Right cardiac atrium (tissue), 5 donors: ENCODE results near the gene AZU1. TPM values are rescaled to one million over a fixed set of nuclear protein-coding genes. Genes with fewer than 3 reads are reported as not detected.

Experiments
- ATAC-seq, 2 donors: fragments of 200-7000 bp; cut with Tn5 transposase; one replicate each; pipeline versions ENCODE4 v1.8.0 to v1.9.1; 2020; ENCODE audit warnings: moderate library complexity in 2 of 2, mild to moderate bottlenecking in 1 of 2
- DNase-seq, 3 donors: peaks; one replicate each; pipeline ENCODE4 v3.0.0-alpha.2; 2020
- H3K27ac ChIP-seq: one replicate; pipeline ENCODE4 v1.5.1; 2013; ENCODE audit warnings: mild to moderate bottlenecking, low read length, control low read depth, moderate library complexity
- H3K27me3 ChIP-seq: one replicate; pipeline ENCODE4 v1.6.1; 2013; ENCODE audit not compliant: control insufficient read depth, insufficient read depth
- H3K4me1 ChIP-seq: one replicate; pipeline ENCODE4 v1.6.1; 2013; ENCODE audit warnings: low read length; ENCODE audit not compliant: control insufficient read depth, insufficient read depth
- H3K4me3 ChIP-seq: one replicate; pipeline ENCODE4 v1.5.1; 2013; ENCODE audit warnings: low read length, control low read depth
- H3K9me3 ChIP-seq: one replicate; pipeline ENCODE4 v1.6.1; 2013; ENCODE audit warnings: low read length; ENCODE audit not compliant: control insufficient read depth
- WGBS: extraction: QIAGEN DNeasy Blood & Tissue Kit; methylation state at CpG from one replicate; pipeline ENCODE4 v1.1.7; 2013; 5-methylcytosine and 5-hydroxymethylcytosine counted together
- intact Hi-C, 4 donors: fragments of 100-400 bp; cut with DNase I; formaldehyde crosslinking; loops; one replicate each; pipeline versions ENCODE4 v1.11.0 to v1.14.0; 2022 to 2023
- long read RNA-seq, 4 donors: library from polyadenylated mRNA; unstranded; transcript quantifications; one replicate each; pipeline ENCODE4 v2.0.0, GENCODE V29; 2020 to 2021
- polyA plus RNA-seq: library from polyadenylated mRNA; stranded (reverse); fragments of 200-250 nt; gene quantifications from one replicate; pipeline ENCODE4 v1.2.3, GENCODE V29; 2013
- total RNA-seq, 4 donors: library from RNA; stranded (reverse); fragmentation: NEBNext Ultra II Directional; extraction: Animal tissue kit (Norgen Biotek cat#: 25700); gene quantifications; one replicate each; pipeline ENCODE4 v1.2.1, GENCODE V29; 2021
- donor health status: healthy with polysubstance abuse.
- donor health status: DM: no; HTN: yes; CAD: no.
- donor health status: DM: no; HTN: no; CAD: no.
- donor health status: DM: no; HTN: yes; CAD: no; lungs with severe emphysema.
- donor health status: DM: yes; HTN: yes; CAD: no.

AZU1 gene, protein sequence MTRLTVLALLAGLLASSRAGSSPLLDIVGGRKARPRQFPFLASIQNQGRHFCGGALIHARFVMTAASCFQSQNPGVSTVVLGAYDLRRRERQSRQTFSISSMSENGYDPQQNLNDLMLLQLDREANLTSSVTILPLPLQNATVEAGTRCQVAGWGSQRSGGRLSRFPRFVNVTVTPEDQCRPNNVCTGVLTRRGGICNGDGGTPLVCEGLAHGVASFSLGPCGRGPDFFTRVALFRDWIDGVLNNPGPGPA
- total RNA-seq = not detected
- 0.11 TPM for polyA plus RNA-seq
- long read RNA-seq, donor 1 = 0 reads
- long read RNA-seq, donor 2 = 0 reads
- long read RNA-seq, donor 3 = 0 reads
- long read RNA-seq, donor 4 = 0 reads

DNA sequence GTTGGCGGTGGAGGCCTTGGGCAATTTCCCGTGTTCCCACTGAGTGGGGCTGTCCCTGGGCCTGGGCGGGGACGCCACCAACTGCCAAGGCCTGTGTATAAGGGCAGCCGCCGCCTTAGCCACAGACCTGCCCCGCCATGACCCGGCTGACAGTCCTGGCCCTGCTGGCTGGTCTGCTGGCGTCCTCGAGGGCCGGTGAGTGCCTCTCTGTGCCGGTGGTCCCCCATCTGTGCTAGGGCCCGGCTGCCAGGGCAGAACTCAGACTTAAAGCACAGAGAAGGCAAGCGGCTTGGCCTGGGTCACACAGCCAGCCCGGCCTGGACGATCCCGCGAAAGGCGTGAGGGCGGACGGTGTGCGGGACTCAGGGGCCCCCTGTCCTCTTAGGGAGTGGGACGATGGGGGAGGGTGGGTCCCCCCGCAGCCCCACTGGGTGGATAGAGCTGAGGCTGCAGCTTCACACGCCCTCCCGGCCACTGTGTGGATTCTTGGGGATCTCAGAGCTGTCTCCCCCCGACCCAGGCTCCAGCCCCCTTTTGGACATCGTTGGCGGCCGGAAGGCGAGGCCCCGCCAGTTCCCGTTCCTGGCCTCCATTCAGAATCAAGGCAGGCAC is at the start of gene AZU1:
Gene AZU1 (plus strand): TSS at position 128 of the 612 bp plus-strand sequence. CDS start 10 bp downstream, at position 138.
- Histone ChIP-seq H3K4me3 (no peak within 1 kb of the TSS), H3K9me3 (no peaks in the 10 kb centered on the region), H3K4me1 (no peaks in the 10 kb centered on the region), H3K27me3 (no peaks in the 10 kb centered on the region), H3K27ac (no peak within 1 kb of the TSS)
- DNase-seq (peak in 1 of 3 donors; percentile 75), ATAC-seq (peak; percentile 34 to 44)
- WGBS = 69% methylated on average over 33 of the region's 33 CpGs
- intact Hi-C loops = no loop called here

DNA sequence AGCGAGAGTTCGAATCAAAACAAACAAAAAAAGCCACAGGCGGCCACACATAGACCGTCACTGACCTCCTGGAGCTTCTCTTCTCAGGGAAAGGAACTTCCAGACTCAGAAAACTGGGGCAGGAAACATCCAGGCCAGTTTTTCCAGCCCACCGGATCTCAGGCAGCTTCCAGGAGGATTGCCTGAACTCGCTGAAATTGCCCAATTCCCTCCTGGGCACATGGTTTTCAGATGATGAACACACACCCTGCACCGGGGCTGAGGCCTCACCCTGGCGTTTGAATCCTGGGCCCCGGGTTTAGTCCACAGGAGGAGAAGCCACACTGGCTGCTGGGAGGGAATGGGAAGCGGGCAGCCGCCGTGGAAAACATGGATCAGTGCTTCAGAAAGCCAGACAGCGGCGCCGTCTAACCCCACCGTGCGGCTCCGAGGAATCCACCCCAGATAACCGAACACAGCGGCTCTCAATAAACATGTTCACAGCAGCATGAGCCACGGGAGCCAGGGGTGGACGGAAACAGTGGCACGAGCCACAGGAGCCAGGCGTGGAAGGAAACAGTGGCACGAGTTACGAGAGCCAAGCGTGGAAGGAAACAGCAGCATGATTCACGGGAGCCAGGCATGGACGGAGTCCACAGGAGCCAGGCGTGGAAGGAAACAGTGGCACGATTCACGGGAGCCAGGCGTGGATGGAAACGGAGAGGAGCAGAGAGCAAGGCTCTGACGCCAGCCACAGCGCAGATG is 48.6 kb upstream of the AZU1 start:
- peak; percentile 69 to 77 (median 71) for DNase-seq
- Histone ChIP-seq H3K27me3 (no peaks in the 10 kb centered on the region), H3K27ac (peak overlapping the region; percentile 49), H3K4me1 (no peaks in the 10 kb centered on the region), H3K4me3 (no peak overlapping the region), H3K9me3 (no peaks in the 10 kb centered on the region)
- ATAC-seq = peak; percentile 67 to 75
- WGBS = 37% methylated on average over 36 of the region's 36 CpGs
- intact Hi-C loops = loop anchor here in 2 of 4 donors (10.0 kb wide), 2 partner anchors 76 to 206 kb away; partner anchors contain the start of genes CFD (in 1 of the 2), ELANE (in 1 of the 2) and WDR18 (in 1 of the 2)

DNA sequence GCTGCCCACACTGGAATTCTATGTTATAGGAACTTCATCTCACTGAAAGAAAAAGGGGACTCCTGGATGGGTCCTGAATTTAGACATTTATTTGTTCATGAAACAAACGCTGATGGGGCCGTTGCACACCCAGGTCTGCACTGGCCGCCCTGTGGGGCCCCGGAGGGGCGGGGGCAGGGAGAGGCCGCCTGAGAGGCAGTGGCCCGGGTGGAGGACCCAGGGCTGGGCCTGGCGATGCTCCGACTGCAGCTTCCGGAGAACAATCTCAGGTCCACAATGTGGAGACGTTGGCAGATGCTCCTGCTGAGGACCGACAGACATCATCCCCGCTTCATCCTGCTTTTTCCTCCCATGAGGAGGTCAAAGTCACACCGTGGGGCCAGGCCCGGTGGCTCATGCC is 46.7 kb upstream of the AZU1 start:
- no peak overlapping the region for H3K27ac ChIP-seq
- H3K27me3 ChIP-seq = no peaks in the 10 kb centered on the region
- H3K9me3 ChIP-seq = no peaks in the 10 kb centered on the region
- 77% methylated on average over 15 of the region's 15 CpGs for WGBS
- H3K4me1 ChIP-seq = no peaks in the 10 kb centered on the region
- H3K4me3 ChIP-seq = no peak overlapping the region
- intact Hi-C loops = no loop called here
- DNase-seq (no peak), ATAC-seq (no peak)

DNA sequence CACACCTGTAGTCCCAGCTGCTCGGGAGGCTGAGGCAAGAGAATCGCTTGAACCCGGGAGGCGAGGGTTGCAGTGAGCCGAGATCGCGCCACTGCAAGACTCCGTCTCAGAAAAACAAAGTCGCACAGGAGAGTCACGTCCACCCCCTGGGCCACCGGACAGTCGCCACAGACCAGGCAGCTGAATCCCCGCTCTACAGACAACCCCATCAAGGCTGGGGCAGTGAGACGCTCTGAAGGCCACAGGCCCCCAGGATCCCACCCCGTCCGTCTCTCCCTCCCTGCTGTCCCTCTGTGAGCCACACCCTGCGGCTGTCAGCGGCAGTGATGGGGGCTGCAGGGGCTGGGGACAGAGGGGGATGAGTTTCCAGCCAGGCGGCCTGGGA is 45.8 kb upstream of the AZU1 start:
- no peak for DNase-seq
- Histone ChIP-seq H3K9me3 (no peaks in the 10 kb centered on the region), H3K4me3 (peak overlapping the region; percentile 8), H3K4me1 (no peaks in the 10 kb centered on the region), H3K27me3 (no peaks in the 10 kb centered on the region), H3K27ac (peak overlapping the region; percentile 43)
- intact Hi-C loops = no loop called here
- 83% methylated on average over 19 of the region's 19 CpGs for WGBS
- peak; percentile 2 to 13 for ATAC-seq

DNA sequence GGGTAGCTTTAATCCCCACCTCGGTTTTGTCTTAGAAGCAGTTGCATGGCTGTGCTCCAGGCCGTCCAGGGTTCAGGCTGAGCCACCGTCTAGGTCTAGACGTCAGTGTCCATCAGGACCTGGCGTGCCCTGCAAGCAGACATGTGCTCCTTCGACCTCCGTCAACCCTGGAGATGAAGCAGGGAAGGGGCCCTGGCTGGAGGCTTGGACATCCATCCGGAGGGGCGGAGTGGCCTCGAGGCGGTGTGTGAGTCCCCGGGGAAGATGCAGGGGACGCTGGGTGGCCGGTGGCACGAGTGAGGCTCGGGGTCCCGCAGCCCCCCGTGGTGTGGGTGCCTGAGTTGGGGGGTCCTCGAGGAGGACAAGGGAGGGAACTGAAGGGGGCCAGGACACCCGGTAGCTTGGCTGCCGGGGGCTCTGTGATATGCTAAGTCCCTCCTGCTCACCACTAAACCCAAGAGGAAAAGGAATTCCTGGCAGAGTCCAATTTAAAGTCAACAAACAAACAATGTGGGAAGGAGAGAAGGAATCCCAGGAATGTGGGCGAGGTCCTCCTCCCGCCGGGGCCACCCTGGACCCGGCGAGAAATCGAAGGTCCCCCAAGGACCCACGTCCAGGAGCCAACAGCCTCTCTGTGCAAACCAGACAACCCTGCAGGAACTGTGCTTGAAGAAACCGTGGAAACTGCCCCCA is 45.3 kb upstream of the AZU1 start:
- intact Hi-C loops = no loop called here
- ATAC-seq (peak; percentile 31 to 68), DNase-seq (peak; percentile 27 to 69 (median 67))
- Histone ChIP-seq H3K4me1 (no peaks in the 10 kb centered on the region), H3K27ac (peak overlapping the region; percentile 53), H3K4me3 (peak overlapping the region; percentile 8), H3K27me3 (no peaks in the 10 kb centered on the region), H3K9me3 (no peaks in the 10 kb centered on the region)
- 24% methylated on average over 29 of the region's 29 CpGs for WGBS

DNA sequence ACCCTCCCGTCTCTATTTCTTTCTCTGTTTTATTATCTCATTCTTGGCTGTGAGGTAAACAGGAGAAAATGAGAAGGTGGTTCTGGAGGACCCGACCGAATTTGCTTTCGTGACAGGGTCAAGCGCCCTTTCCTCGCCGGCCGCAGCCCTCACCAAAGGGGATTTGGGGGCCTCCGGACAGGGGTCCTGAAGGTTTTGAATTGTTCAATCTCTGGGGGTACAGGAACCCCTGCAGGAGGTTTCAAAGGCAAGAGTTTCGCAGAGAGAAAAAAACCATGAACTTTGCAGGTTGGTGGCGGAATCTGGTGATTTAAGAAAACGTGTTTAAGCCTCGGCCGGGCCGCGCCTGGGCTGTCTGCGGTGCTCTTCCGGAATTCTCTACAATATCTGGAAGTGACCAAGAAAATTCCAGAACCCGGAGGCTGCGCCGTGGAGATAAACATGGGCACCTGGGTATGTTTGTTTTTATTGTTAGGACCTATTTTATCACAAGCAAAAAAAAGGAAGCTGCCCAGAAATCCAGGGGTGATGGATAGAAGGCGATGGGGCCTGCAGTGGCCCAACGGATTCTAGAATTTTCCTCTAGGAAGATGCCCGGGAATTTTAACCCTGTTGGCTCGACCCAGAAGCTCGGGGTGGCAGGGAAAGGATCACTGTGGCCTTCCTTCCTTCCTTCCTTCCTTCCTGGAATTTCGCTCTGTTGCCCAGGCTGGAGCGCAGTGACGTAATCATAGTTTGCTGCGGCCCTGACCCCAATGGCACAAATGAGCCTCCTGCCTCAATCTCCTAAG is 44.6 kb upstream of the AZU1 start:
- H3K9me3 ChIP-seq = no peaks in the 10 kb centered on the region
- peak overlapping the region; percentile 65 for H3K27ac ChIP-seq
- no peak overlapping the region for H3K4me3 ChIP-seq
- intact Hi-C loops = no loop called here
- DNase-seq (peak in 1 of 3 donors; percentile 31), ATAC-seq (peak; percentile 27 to 68)
- no peaks in the 10 kb centered on the region for H3K4me1 ChIP-seq
- no peaks in the 10 kb centered on the region for H3K27me3 ChIP-seq
- 62% methylated on average over 30 of the region's 30 CpGs for WGBS

DNA sequence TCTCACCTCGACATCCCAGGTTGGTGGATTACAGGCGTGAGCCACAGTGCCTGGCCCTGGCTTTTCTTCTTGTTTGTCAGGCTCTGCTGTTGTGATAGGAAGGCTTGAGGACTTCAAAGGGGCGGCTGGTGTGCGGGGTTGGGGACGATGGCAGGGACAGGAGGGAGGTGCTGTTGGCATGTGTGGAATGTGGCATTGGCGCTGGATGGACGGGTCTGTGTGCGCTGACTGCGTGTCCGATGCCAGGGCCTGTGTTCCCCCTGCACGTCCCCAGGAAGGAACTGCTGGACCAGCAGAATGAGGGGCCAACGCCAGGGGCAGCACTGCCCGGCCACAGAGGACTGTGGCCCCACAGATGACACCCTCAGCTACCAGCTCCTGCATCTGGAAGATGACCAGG is 43.1 kb upstream of the AZU1 start:
- H3K27ac ChIP-seq = no peak overlapping the region
- intact Hi-C loops = no loop called here
- no peaks in the 10 kb centered on the region for H3K9me3 ChIP-seq
- H3K27me3 ChIP-seq = no peaks in the 10 kb centered on the region
- 61% methylated on average over 13 of the region's 13 CpGs for WGBS
- H3K4me1 ChIP-seq = no peaks in the 10 kb centered on the region
- ATAC-seq (no peak), DNase-seq (peak in 1 of 3 donors; percentile 60)
- H3K4me3 ChIP-seq = no peak overlapping the region

DNA sequence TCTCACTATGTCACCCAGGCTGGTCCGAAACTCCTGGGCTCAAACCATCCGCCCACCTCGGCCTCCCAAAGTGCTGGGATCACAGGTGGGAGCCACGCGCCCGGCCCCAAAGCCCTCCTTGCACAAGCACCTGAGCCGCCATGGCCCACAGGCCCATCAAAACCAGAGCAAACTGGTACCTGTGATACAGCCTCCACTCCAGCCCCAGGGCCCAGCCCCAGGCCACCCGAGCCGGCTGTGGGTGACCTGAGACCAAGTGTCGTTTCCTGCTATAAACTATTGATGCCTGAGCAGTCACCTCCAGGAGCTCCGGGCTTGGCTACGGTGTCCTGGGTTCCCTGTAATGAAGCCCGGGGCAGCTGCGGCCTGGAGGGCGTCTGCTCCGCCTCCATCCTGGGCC is 40.1 kb upstream of the AZU1 start:
- Histone ChIP-seq H3K27ac (peak overlapping the region; percentile 34), H3K4me3 (no peak overlapping the region), H3K27me3 (no peaks in the 10 kb centered on the region), H3K4me1 (no peaks in the 10 kb centered on the region), H3K9me3 (no peaks in the 10 kb centered on the region)
- intact Hi-C loops = no loop called here
- WGBS = 90% methylated on average over 16 of the region's 16 CpGs
- ATAC-seq (no peak), DNase-seq (no peak)

DNA sequence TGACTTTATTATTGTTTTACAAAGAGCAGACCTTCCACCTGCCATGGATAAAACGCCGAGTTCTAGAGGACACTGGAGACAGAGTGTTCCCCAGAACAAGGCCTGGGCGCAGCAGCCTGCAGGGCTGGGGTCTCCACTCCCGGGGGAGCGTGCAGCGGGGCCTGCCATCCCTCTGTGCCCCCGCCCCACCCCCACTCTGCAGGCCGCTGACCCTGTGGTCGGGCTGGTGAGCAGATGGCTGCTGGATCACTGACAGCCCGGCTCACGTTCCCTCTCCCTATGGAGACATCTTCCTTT is 39.0 kb upstream of the AZU1 start:
- Histone ChIP-seq H3K4me1 (no peaks in the 10 kb centered on the region), H3K9me3 (no peaks in the 10 kb centered on the region), H3K27me3 (no peaks in the 10 kb centered on the region), H3K4me3 (no peak overlapping the region), H3K27ac (peak overlapping the region; percentile 78)
- WGBS = 59% methylated on average over 11 of the region's 11 CpGs
- no peak for DNase-seq
- ATAC-seq = peak in 1 of 2 donors; percentile 28
- intact Hi-C loops = no loop called here

DNA sequence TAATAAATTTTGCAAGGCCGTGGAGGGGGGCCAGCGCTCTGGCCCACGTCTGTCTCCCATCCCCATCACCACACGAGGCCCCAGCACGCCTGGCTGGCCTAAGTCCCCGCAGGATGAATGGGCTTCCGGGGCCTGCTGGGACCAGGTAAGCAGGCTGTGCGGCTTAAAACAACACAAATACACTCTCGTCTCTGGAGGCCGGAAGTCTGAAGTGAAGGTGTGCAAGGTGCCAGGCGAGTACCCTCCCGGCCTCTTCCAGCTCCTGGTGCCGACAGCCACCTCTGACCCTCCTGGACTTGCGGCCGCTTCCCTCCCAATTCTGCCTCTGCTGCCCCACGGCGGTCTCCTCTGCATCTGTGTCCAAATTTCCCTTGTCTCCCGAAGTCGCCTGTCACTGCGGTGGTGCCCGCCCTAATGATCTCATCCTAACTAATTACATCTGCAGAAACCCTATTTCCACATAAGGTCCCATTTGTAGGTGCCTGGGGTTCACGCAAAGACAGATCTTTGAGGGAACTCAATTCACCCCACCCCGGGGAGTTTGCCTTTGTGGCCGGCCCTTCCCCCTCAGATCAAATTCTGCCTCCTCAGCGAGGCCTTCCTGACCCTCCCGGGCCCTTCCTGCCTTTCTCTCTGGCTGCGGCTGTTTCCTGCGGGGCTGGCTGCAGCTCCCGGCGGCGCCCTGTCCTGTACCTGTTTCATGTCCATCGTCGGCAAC is 38.5 kb upstream of the AZU1 start:
- ATAC-seq (peak; percentile 68 to 83), DNase-seq (peak in 2 of 3 donors; percentile 59 to 75)
- intact Hi-C loops = no loop called here
- Histone ChIP-seq H3K4me3 (no peak overlapping the region), H3K27ac (peak overlapping the region; percentile 78), H3K4me1 (no peaks in the 10 kb centered on the region), H3K27me3 (no peaks in the 10 kb centered on the region), H3K9me3 (no peaks in the 10 kb centered on the region)
- 40% methylated on average over 33 of the region's 33 CpGs for WGBS
